Measurements from ENCODE around the gene LYPLA2. TPM values are rescaled to one million over a fixed set of nuclear protein-coding genes. Genes with fewer than 3 reads are reported as not detected.
A peak's percentile ranks its signal among the peaks of the same experiment; 100 is the strongest.

The LYPLA2 gene
- total and polyA plus RNA-seq, 7 experiments from 2014 or later, result 40.7 to 124 (median 56.2) TPM

GRCh38 chr1:23799255-23799569 lies 8.3 kb downstream of the LYPLA2 start:
- H3K9me3 Mint-ChIP-seq, result no peaks in the 10 kb centered on the region

GRCh38 chr1:23799570-23800399 lies 8.8 kb downstream of the LYPLA2 start:
- peak overlapping the region; percentile 84 for H3K4me3 ChIP-seq (ENCODE audit: low read length)
- peak overlapping the region; percentile 91 for H3K27ac ChIP-seq (ENCODE audit: low read depth, low read length)
- no peaks in the 10 kb centered on the region for H3K27me3 ChIP-seq (ENCODE audit: control insufficient read depth in 2 of 2, insufficient read depth in 2 of 2, low read length in 2 of 2)
- POLR2A ChIA-PET, result interaction anchor here (0.7 to 7.3 kb wide), 9 partner anchors 8 to 105 kb away, joined by 3 to 53 read pairs (median 11); partner anchors contain the start of genes HMGCL, LYPLA2 and PITHD1
- peak overlapping the region; percentile 79 to 94 (median 88) for H3K4me3 Mint-ChIP-seq
- intact Hi-C loops (cut with micrococcal nuclease), result loop anchor here (1.0 to 2.0 kb wide), 12 partner anchors 8 to 431 kb away; partner anchors contain the start of genes ELOA (in 2 of the 2), LYPLA2 (in 2 of the 2), PITHD1 (in 2 of the 2) and PNRC2 (in 2 of the 2)
- DNase-seq, result peak in 1 of 9 donors; percentile 36
- CTCF ChIA-PET, result interaction anchor here (0.6 to 1.0 kb wide), 3 partner anchors 8 to 33 kb away, joined by 3 to 4 read pairs (median 3); partner anchors contain the start of gene LYPLA2
- no peaks in the 10 kb centered on the region for H3K9me3 ChIP-seq (ENCODE audit: control insufficient read depth in 2 of 3, low read length in 3 of 3)
- no peak for ATAC-seq
- H3K4me1 ChIP-seq (ENCODE audit: control insufficient read depth in 2 of 2, insufficient read depth in 2 of 2, low read length in 2 of 2), result peaks cover 7 to 15% of the 10 kb centered on the region in 2 donors
- peak overlapping the region; percentile 4 to 94 (median 89) for H3K27ac Mint-ChIP-seq
- H3K9me3 Mint-ChIP-seq, result no peaks in the 10 kb centered on the region
- no peaks in the 10 kb centered on the region for H3K27me3 Mint-ChIP-seq
- peaks cover 0 to 15% (median 0%) of the 10 kb centered on the region in 5 donors for H3K36me3 Mint-ChIP-seq
- H3K4me1 Mint-ChIP-seq, result peaks cover 6 to 25% (median 15%) of the 10 kb centered on the region in 7 donors
- peaks cover 0 to 29% (median 0%) of the 10 kb centered on the region in 3 experiments for H3K36me3 ChIP-seq (ENCODE audit: control insufficient read depth in 2 of 3, insufficient read depth in 3 of 3, low read length in 3 of 3)

More at GRCh38 chr1:23799255-23799569, 8.3 kb downstream of the LYPLA2 start:
- POLR2A ChIA-PET, result interaction anchor here (0.7 to 7.3 kb wide), 5 partner anchors 7 to 66 kb away, joined by 3 to 53 read pairs (median 36); partner anchors contain the start of genes HMGCL, LYPLA2 and PITHD1
- Histone ChIP-seq H3K4me3 (ENCODE audit: low read length) (peak overlapping the region; percentile 84), H3K27me3 (ENCODE audit: control insufficient read depth in 2 of 2, insufficient read depth in 2 of 2, low read length in 2 of 2) (no peaks in the 10 kb centered on the region), H3K27ac (ENCODE audit: low read depth, low read length) (peak overlapping the region; percentile 91), H3K36me3 (ENCODE audit: control insufficient read depth in 2 of 3, insufficient read depth in 3 of 3, low read length in 3 of 3) (peaks cover 0 to 35% (median 0%) of the 10 kb centered on the region in 3 experiments), H3K4me1 (ENCODE audit: control insufficient read depth in 2 of 2, insufficient read depth in 2 of 2, low read length in 2 of 2) (peaks cover 7 to 15% of the 10 kb centered on the region in 2 donors), H3K9me3 (ENCODE audit: control insufficient read depth in 2 of 3, low read length in 3 of 3) (no peaks in the 10 kb centered on the region)
- peak overlapping the region in 9 of 10 donors; percentile 59 to 92 (median 85) for H3K4me3 Mint-ChIP-seq
- intact Hi-C loops (cut with micrococcal nuclease), result no loop called here
- H3K27ac Mint-ChIP-seq, result peak overlapping the region in 4 of 9 donors; percentile 55 to 92 (median 78)
- CTCF ChIA-PET, result interaction anchor here (0.6 kb wide), 1 partner anchor 33 kb away, joined by 4 read pairs; no protein-coding TSS in a partner anchor
- no peaks in the 10 kb centered on the region for H3K27me3 Mint-ChIP-seq
- H3K4me1 Mint-ChIP-seq, result peaks cover 6 to 25% (median 15%) of the 10 kb centered on the region in 7 donors
- DNase-seq, result no peak
- H3K36me3 Mint-ChIP-seq, result peaks cover 0 to 11% (median 0%) of the 10 kb centered on the region in 5 donors
- no peak for ATAC-seq

GRCh38 chr1:23800400-23801337 lies 9.7 kb downstream of the LYPLA2 start, which contains the start of gene GALE:
GALE (minus strand) TSS chr1:23800754; CDS start chr1:23799007, 1,747 bp downstream.
- H3K4me3 Mint-ChIP-seq, result peak within 1 kb of the TSS; percentile 79 to 94 (median 88)
- H3K36me3 Mint-ChIP-seq, result peaks cover 0 to 11% (median 0%) of the 10 kb centered on the region in 5 donors
- peak within 1 kb of the TSS; percentile 84 for H3K4me3 ChIP-seq (ENCODE audit: low read length)
- H3K27ac Mint-ChIP-seq, result peak within 1 kb of the TSS; percentile 81 to 95 (median 92)
- peaks cover 0 to 20% (median 0%) of the 10 kb centered on the region in 3 experiments for H3K36me3 ChIP-seq (ENCODE audit: control insufficient read depth in 2 of 3, insufficient read depth in 3 of 3, low read length in 3 of 3)
- DNase-seq (peak; percentile 87 to 96 (median 94)), ATAC-seq (peak; percentile 97)
- no peaks in the 10 kb centered on the region for H3K27me3 ChIP-seq (ENCODE audit: control insufficient read depth in 2 of 2, insufficient read depth in 2 of 2, low read length in 2 of 2)
- intact Hi-C loops (cut with micrococcal nuclease), result loop anchor here (1.0 to 2.0 kb wide), 12 partner anchors 9 to 432 kb away; partner anchors contain the start of genes ELOA (in 2 of the 2), LYPLA2 (in 2 of the 2), PITHD1 (in 2 of the 2) and PNRC2 (in 2 of the 2)
- no peaks in the 10 kb centered on the region for H3K9me3 ChIP-seq (ENCODE audit: control insufficient read depth in 2 of 3, low read length in 3 of 3)
- POLR2A ChIA-PET, result interaction anchor here (0.6 to 7.3 kb wide), 14 partner anchors 9 to 1427 kb away, joined by 3 to 53 read pairs (median 6); partner anchors contain the start of genes ELOA, HMGCL, LYPLA2 and PITHD1
- H3K9me3 Mint-ChIP-seq, result no peaks in the 10 kb centered on the region
- CTCF ChIA-PET, result interaction anchor here (0.9 to 2.6 kb wide), 3 partner anchors 9 to 29 kb away, joined by 3 to 9 read pairs (median 3); partner anchors contain the start of gene LYPLA2
- no peaks in the 10 kb centered on the region for H3K27me3 Mint-ChIP-seq
- peaks cover 6 to 25% (median 15%) of the 10 kb centered on the region in 7 donors for H3K4me1 Mint-ChIP-seq
- peaks cover 7 to 15% of the 10 kb centered on the region in 2 donors for H3K4me1 ChIP-seq (ENCODE audit: control insufficient read depth in 2 of 2, insufficient read depth in 2 of 2, low read length in 2 of 2)
- peak within 1 kb of the TSS; percentile 91 for H3K27ac ChIP-seq (ENCODE audit: low read depth, low read length)

GRCh38 chr1:23801338-23801748 lies 10.4 kb downstream of the LYPLA2 start:
- peak overlapping the region; percentile 79 to 94 (median 88) for H3K4me3 Mint-ChIP-seq
- peaks cover 0 to 11% (median 0%) of the 10 kb centered on the region in 5 donors for H3K36me3 Mint-ChIP-seq
- peaks cover 7 to 15% of the 10 kb centered on the region in 2 donors for H3K4me1 ChIP-seq (ENCODE audit: control insufficient read depth in 2 of 2, insufficient read depth in 2 of 2, low read length in 2 of 2)
- H3K36me3 ChIP-seq (ENCODE audit: control insufficient read depth in 2 of 3, insufficient read depth in 3 of 3, low read length in 3 of 3), result peaks cover 0 to 15% (median 0%) of the 10 kb centered on the region in 3 experiments
- peaks cover 6 to 25% (median 15%) of the 10 kb centered on the region in 7 donors for H3K4me1 Mint-ChIP-seq
- no peak for DNase-seq
- no peaks in the 10 kb centered on the region for H3K9me3 ChIP-seq (ENCODE audit: control insufficient read depth in 2 of 3, low read length in 3 of 3)
- no peaks in the 10 kb centered on the region for H3K27me3 ChIP-seq (ENCODE audit: control insufficient read depth in 2 of 2, insufficient read depth in 2 of 2, low read length in 2 of 2)
- H3K27me3 Mint-ChIP-seq, result no peaks in the 10 kb centered on the region
- intact Hi-C loops (cut with micrococcal nuclease), result loop anchor here (2.0 kb wide), 4 partner anchors 37 to 179 kb away; partner anchors contain the start of genes ELOA (in 1 of the 2), PNRC2 (in 1 of the 2) and SRSF10 (in 1 of the 2)
- H3K9me3 Mint-ChIP-seq, result no peaks in the 10 kb centered on the region
- CTCF ChIA-PET, result interaction anchor here (0.9 to 3.0 kb wide), 3 partner anchors 10 to 115 kb away, joined by 3 to 14 read pairs (median 9); no protein-coding TSS in a partner anchor
- peak overlapping the region; percentile 91 for H3K27ac ChIP-seq (ENCODE audit: low read depth, low read length)
- peak overlapping the region; percentile 77 to 95 (median 92) for H3K27ac Mint-ChIP-seq
- POLR2A ChIA-PET, result interaction anchor here (0.6 to 7.3 kb wide), 14 partner anchors 8 to 1426 kb away, joined by 3 to 53 read pairs (median 5); partner anchors contain the start of genes ELOA, HMGCL, LYPLA2 and PITHD1
- no peak for ATAC-seq
- peak overlapping the region; percentile 84 for H3K4me3 ChIP-seq (ENCODE audit: low read length)

GRCh38 chr1:23801876-23802275 lies 10.9 kb downstream of the LYPLA2 start:
- DNase-seq, result no peak
- Mint-ChIP-seq H3K9me3 (no peaks in the 10 kb centered on the region), H3K27me3 (no peaks in the 10 kb centered on the region), H3K27ac (peak overlapping the region in 7 of 9 donors; percentile 42 to 92 (median 81)), H3K36me3 (peaks cover 0 to 15% (median 0%) of the 10 kb centered on the region in 5 donors), H3K4me3 (peak overlapping the region; percentile 6 to 94 (median 63)), H3K4me1 (peaks cover 6 to 25% (median 20%) of the 10 kb centered on the region in 7 donors)
- ChIA-PET CTCF (interaction anchor here (0.6 to 3.0 kb wide), 5 partner anchors 9 to 521 kb away, joined by 3 to 14 read pairs (median 3); no protein-coding TSS in a partner anchor), POLR2A (interaction anchor here (0.8 to 7.3 kb wide), 10 partner anchors 10 to 178 kb away, joined by 3 to 53 read pairs (median 8); partner anchors contain the start of genes ELOA, HMGCL, LYPLA2 and PITHD1)
- no peak for ATAC-seq
- Histone ChIP-seq H3K4me1 (ENCODE audit: control insufficient read depth in 2 of 2, insufficient read depth in 2 of 2, low read length in 2 of 2) (peaks cover 7 to 15% of the 10 kb centered on the region in 2 donors), H3K4me3 (ENCODE audit: low read length) (no peak overlapping the region), H3K9me3 (ENCODE audit: control insufficient read depth in 2 of 3, low read length in 3 of 3) (no peaks in the 10 kb centered on the region), H3K27ac (ENCODE audit: low read depth, low read length) (peak overlapping the region; percentile 91), H3K27me3 (ENCODE audit: control insufficient read depth in 2 of 2, insufficient read depth in 2 of 2, low read length in 2 of 2) (no peaks in the 10 kb centered on the region), H3K36me3 (ENCODE audit: control insufficient read depth in 2 of 3, insufficient read depth in 3 of 3, low read length in 3 of 3) (peaks cover 0 to 10% (median 0%) of the 10 kb centered on the region in 3 experiments)
- intact Hi-C loops (cut with micrococcal nuclease), result loop anchor here (2.0 kb wide), 4 partner anchors 37 to 179 kb away; partner anchors contain the start of genes ELOA (in 1 of the 2), PNRC2 (in 1 of the 2) and SRSF10 (in 1 of the 2)
